Activated naive CD8-positive, alpha-beta T cell (primary cell): ENCODE measurements around the gene SNTA1.
"Not testable (repeated sequence)": the region's sequence is repeated elsewhere in the genome, so short reads cannot be mapped to it uniquely, and the experiment has no call there.

Experiments
- H3K27ac Mint-ChIP-seq: one replicate; pipeline ENCODE4 v1.8.0; 2021; ENCODE audit warnings: mixed read lengths
- H3K27me3 Mint-ChIP-seq: one replicate; pipeline ENCODE4 v1.8.0; 2021; ENCODE audit warnings: mixed read lengths
- H3K36me3 Mint-ChIP-seq: one replicate; pipeline ENCODE4 v1.8.0; 2021; ENCODE audit warnings: mixed read lengths
- H3K4me1 Mint-ChIP-seq: one replicate; pipeline ENCODE4 v1.8.0; 2021; ENCODE audit warnings: low read depth, mixed read lengths
- H3K4me3 Mint-ChIP-seq: one replicate; pipeline ENCODE4 v1.8.0; 2021; ENCODE audit warnings: mild to moderate bottlenecking, mixed read lengths
- H3K9me3 Mint-ChIP-seq: one replicate; pipeline ENCODE4 v1.8.0; 2021; ENCODE audit warnings: low read depth, mixed read lengths

The SNTA1 gene

DNA sequence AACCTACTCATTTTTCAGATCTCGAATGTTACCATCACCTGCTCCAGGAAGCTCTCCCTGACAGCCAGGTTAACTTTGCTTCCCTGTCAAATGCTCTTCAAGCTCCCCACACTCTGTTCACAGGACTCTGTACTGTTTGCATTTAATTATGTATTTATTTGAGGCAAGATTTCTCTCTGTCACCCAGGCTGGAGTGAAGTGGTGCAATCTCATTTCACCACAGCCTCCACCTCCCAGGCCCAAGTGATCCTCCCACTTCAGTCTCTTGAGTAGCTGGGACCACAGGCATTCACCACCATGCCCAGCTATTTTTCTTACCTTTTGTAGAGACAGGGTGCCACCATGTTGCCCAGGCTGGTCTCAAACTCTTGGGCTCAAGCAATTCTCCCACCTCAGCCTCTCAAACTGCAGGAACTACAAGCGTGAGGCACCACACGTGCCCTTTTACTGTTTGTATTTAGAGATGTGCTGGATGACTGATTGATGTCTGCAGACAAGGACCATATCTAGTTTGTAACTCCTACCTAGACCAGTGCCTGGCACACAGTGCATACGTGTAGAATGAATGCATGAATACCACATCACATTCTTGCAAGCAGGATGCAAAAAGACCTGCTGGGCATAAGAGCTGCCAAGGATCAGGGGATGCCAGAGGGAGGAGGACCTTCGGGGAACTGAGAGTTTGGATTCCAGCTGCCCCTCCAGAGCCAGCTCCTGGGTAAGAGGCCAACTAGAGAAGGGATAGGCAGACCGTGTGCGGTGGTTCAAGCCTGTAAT lies 30.7 kb upstream of the SNTA1 start:
- no peaks in the 10 kb centered on the region for H3K36me3 Mint-ChIP-seq
- H3K4me3 Mint-ChIP-seq, result no peak overlapping the region
- H3K4me1 Mint-ChIP-seq, result no peaks in the 10 kb centered on the region
- no peaks in the 10 kb centered on the region for H3K9me3 Mint-ChIP-seq
- no peaks in the 10 kb centered on the region for H3K27me3 Mint-ChIP-seq
- no peak overlapping the region for H3K27ac Mint-ChIP-seq

DNA sequence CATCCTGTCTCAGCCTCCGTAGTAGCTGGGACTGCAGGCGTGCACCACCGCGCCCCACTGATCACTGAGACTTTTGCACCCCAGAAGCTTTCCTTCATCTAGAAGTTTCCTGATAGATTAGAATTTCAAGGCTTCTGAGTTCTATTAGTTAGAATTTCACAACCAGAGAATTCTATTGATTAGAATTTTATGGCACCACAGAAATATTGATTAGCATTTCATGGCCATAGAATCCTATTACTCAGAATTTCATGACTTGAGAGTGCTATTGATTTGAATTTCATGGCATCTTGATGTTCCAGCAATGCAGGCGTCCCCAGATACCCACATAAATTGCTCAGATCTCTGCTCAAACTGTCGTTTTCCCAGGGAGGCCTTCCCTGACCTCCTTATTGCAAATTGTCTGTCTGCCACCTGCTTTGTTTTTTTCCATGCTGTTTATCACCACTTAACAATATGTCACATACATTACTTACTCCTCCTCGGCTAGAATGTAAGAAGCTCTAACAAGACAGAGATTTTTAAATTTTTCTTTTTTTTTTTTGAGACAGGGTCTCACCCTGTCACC lies 29.4 kb upstream of the SNTA1 start:
- H3K27me3 Mint-ChIP-seq, result no peaks in the 10 kb centered on the region
- H3K4me3 Mint-ChIP-seq, result no peak overlapping the region
- H3K9me3 Mint-ChIP-seq, result no peaks in the 10 kb centered on the region
- H3K27ac Mint-ChIP-seq, result no peak overlapping the region
- no peaks in the 10 kb centered on the region for H3K4me1 Mint-ChIP-seq
- H3K36me3 Mint-ChIP-seq, result no peaks in the 10 kb centered on the region

- H3K36me3 Mint-ChIP-seq, result no peaks in the 10 kb centered on the region
- H3K4me1 Mint-ChIP-seq, result no peaks in the 10 kb centered on the region
- H3K27ac Mint-ChIP-seq, result no peak overlapping the region
- H3K9me3 Mint-ChIP-seq, result no peaks in the 10 kb centered on the region
- H3K27me3 Mint-ChIP-seq, result no peaks in the 10 kb centered on the region
- no peak overlapping the region for H3K4me3 Mint-ChIP-seq
Observed at GRCh38 chr20:33470866-33471265, 27.3 kb upstream of the SNTA1 start.

GRCh38 chr20:33470457-33470856 lies 26.9 kb upstream of the SNTA1 start:
- no peaks in the 10 kb centered on the region for H3K27me3 Mint-ChIP-seq
- H3K4me3 Mint-ChIP-seq, result no peak overlapping the region
- no peaks in the 10 kb centered on the region for H3K4me1 Mint-ChIP-seq

GRCh38 chr20:33466303-33466646 lies 22.7 kb upstream of the SNTA1 start:
- H3K9me3 Mint-ChIP-seq, result no peaks in the 10 kb centered on the region
- H3K27ac Mint-ChIP-seq, result no peak overlapping the region
- no peak overlapping the region for H3K4me3 Mint-ChIP-seq
- H3K36me3 Mint-ChIP-seq, result no peaks in the 10 kb centered on the region
- H3K27me3 Mint-ChIP-seq, result no peaks in the 10 kb centered on the region
- H3K4me1 Mint-ChIP-seq, result no peaks in the 10 kb centered on the region

More at GRCh38 chr20:33470457-33470856, 26.9 kb upstream of the SNTA1 start:
- Mint-ChIP-seq H3K36me3 (no peaks in the 10 kb centered on the region), H3K27ac (no peak overlapping the region), H3K9me3 (no peaks in the 10 kb centered on the region)

DNA sequence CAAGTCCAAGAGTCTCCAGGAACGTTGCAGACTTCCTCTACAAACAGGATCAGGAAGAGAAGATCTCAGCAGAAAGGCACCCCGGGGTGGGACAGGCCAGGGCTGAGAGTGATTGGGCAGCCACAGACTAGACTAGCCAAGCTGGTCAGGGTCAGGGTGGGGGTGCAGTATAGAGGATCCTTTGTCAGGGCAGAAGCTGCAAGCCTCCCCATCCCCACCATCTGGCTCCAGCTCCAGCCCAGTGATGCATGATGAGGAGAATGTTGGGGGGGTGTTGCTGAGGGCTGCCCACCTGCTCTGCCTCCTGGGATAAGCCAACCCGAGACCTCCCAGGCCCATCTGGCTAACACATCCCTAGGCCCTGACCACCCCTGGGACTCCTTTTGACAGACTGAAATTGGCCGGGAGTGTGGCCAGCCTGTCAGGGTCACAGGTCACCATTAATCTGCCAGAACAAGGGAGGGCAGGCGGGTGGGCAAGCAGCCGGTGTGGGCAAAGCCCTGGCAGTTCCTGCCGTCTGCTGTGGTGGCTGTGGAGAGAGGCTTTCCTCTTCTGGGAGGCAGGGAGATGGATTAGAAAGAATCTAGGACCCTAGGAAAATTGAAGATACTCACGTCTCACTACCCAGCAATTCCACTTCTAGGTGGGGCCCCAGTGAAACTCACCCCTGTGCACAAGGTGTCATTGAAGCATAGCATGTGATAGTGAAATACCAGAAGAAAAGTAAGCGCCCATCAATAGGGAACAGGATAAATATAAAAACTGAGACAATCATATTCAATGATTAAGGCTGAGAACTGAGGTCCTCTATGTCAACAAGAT lies 22.1 kb upstream of the SNTA1 start:
- H3K27ac Mint-ChIP-seq, result no peak overlapping the region
- H3K27me3 Mint-ChIP-seq, result no peaks in the 10 kb centered on the region
- no peak overlapping the region for H3K4me3 Mint-ChIP-seq
- H3K36me3 Mint-ChIP-seq, result no peaks in the 10 kb centered on the region
- no peaks in the 10 kb centered on the region for H3K4me1 Mint-ChIP-seq
- no peaks in the 10 kb centered on the region for H3K9me3 Mint-ChIP-seq

DNA sequence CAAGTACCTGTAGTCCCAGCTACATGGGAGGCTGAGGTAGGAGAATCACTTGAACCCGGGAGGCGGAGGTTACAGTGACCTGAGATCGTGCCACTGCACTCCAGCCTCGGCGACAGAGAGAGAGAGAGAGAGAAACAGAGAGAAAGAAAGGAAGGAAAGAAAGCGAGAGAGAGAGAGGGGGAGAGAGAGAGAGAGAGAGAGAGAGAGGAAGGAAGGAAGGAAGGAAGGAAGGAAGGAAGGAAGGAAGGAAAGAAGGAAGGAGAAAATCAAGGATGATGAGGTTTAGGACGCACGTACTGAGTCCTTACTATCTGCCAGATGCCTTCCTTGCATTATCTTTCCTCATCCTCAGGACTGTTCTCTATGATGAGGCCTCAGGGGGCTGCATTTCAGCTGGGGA lies 21.2 kb upstream of the SNTA1 start:
- not testable (repeated sequence) for H3K9me3 Mint-ChIP-seq, H3K27me3 Mint-ChIP-seq, H3K36me3 Mint-ChIP-seq, H3K4me1 Mint-ChIP-seq, H3K27ac Mint-ChIP-seq, H3K4me3 Mint-ChIP-seq

GRCh38 chr20:33463332-33464101 lies 20.0 kb upstream of the SNTA1 start:
- H3K27ac Mint-ChIP-seq, result no peak overlapping the region

GRCh38 chr20:33460711-33461110 lies 17.1 kb upstream of the SNTA1 start:
- H3K4me3 Mint-ChIP-seq, result no peak overlapping the region
- no peaks in the 10 kb centered on the region for H3K27me3 Mint-ChIP-seq
- no peaks in the 10 kb centered on the region for H3K36me3 Mint-ChIP-seq
- H3K4me1 Mint-ChIP-seq, result no peaks in the 10 kb centered on the region
- no peak overlapping the region for H3K27ac Mint-ChIP-seq
- no peaks in the 10 kb centered on the region for H3K9me3 Mint-ChIP-seq

More at GRCh38 chr20:33463332-33464101, 20.0 kb upstream of the SNTA1 start:
- no peaks in the 10 kb centered on the region for H3K4me1 Mint-ChIP-seq
- H3K4me3 Mint-ChIP-seq, result no peak overlapping the region
- no peaks in the 10 kb centered on the region for H3K27me3 Mint-ChIP-seq
- no peaks in the 10 kb centered on the region for H3K36me3 Mint-ChIP-seq
- H3K9me3 Mint-ChIP-seq, result no peaks in the 10 kb centered on the region

GRCh38 chr20:33459599-33459998 lies 16.0 kb upstream of the SNTA1 start:
- Mint-ChIP-seq H3K36me3 (no peaks in the 10 kb centered on the region), H3K4me3 (no peak overlapping the region), H3K27ac (no peak overlapping the region), H3K27me3 (no peaks in the 10 kb centered on the region), H3K9me3 (no peaks in the 10 kb centered on the region), H3K4me1 (no peaks in the 10 kb centered on the region)

- H3K36me3 Mint-ChIP-seq, H3K27ac Mint-ChIP-seq, H3K4me1 Mint-ChIP-seq, H3K4me3 Mint-ChIP-seq, H3K27me3 Mint-ChIP-seq, H3K9me3 Mint-ChIP-seq: not testable (repeated sequence)
Observed at GRCh38 chr20:33456916-33457642, 13.5 kb upstream of the SNTA1 start.

- no peaks in the 10 kb centered on the region for H3K4me1 Mint-ChIP-seq
- no peak overlapping the region for H3K27ac Mint-ChIP-seq
- no peaks in the 10 kb centered on the region for H3K36me3 Mint-ChIP-seq
- H3K27me3 Mint-ChIP-seq, result no peaks in the 10 kb centered on the region
- H3K4me3 Mint-ChIP-seq, result no peak overlapping the region
- H3K9me3 Mint-ChIP-seq, result no peaks in the 10 kb centered on the region
Observed at GRCh38 chr20:33450867-33451266, 7.3 kb upstream of the SNTA1 start.

GRCh38 chr20:33445881-33446625 lies 2.5 kb upstream of the SNTA1 start:
- Mint-ChIP-seq H3K36me3 (no peaks in the 10 kb centered on the region), H3K4me1 (peaks cover 14% of the 10 kb centered on the region), H3K4me3 (no peak overlapping the region), H3K27ac (no peak overlapping the region), H3K9me3 (no peaks in the 10 kb centered on the region), H3K27me3 (no peaks in the 10 kb centered on the region)
